H9 (cell line): ENCODE data around the gene COX6B1. TPM values are rescaled to one million over a fixed set of nuclear protein-coding genes. Genes with fewer than 3 reads are reported as not detected.

Experiments used
- DNase-seq: peaks from one replicate; pipeline ENCODE4 v3.0.0-alpha.2; 2017
- H2AFZ ChIP-seq: one replicate; pipeline ENCODE4 v1.6.1; 2013; ENCODE audit warnings: mild to moderate bottlenecking, low read length, control low read depth, moderate library complexity
- H2AK5ac ChIP-seq: 2 replicates; pipeline ENCODE4 v1.6.1; 2013; ENCODE audit warnings: low read length, control low read depth, mixed read lengths; ENCODE audit not compliant: insufficient read length
- H2BK120ac ChIP-seq: one replicate; pipeline ENCODE4 v1.6.1; 2013; ENCODE audit warnings: low read depth, mild to moderate bottlenecking, low read length, control low read depth, inconsistent platforms; ENCODE audit not compliant: poor library complexity, severe bottlenecking
- H2BK12ac ChIP-seq: 2 replicates; pipeline ENCODE4 v1.6.1; 2013; ENCODE audit warnings: low read length, control low read depth, mixed read lengths, low read depth; ENCODE audit not compliant: insufficient read length
- H2BK15ac ChIP-seq: 2 replicates; pipeline ENCODE4 v1.6.1; 2013; ENCODE audit warnings: low read depth, low read length, control low read depth
- H2BK20ac ChIP-seq: one replicate; pipeline ENCODE4 v1.6.1; 2013; ENCODE audit warnings: low read depth, mild to moderate bottlenecking, low read length, control low read depth, inconsistent platforms; ENCODE audit not compliant: poor library complexity, severe bottlenecking
- H2BK5ac ChIP-seq: 2 replicates; pipeline ENCODE4 v1.6.1; 2013; ENCODE audit warnings: low read length, control low read depth, mixed read lengths; ENCODE audit not compliant: insufficient read length
- H3K14ac ChIP-seq: 2 replicates; pipeline ENCODE4 v1.6.1; 2013; ENCODE audit warnings: low read length, control low read depth; ENCODE audit not compliant: insufficient read depth
- H3K18ac ChIP-seq: 2 replicates; pipeline ENCODE4 v1.6.1; 2013; ENCODE audit warnings: low read depth, mild to moderate bottlenecking, mixed read lengths, low read length, control low read depth; ENCODE audit not compliant: insufficient read length
- H3K23ac ChIP-seq: 2 replicates; pipeline ENCODE4 v1.6.1; 2013; ENCODE audit warnings: low read length, control low read depth, mixed read lengths, low read depth; ENCODE audit not compliant: insufficient read length
- H3K23me2 ChIP-seq: 2 replicates; pipeline ENCODE4 v1.6.1; 2013; ENCODE audit warnings: low read depth, mild to moderate bottlenecking, mixed read lengths, low read length, control low read depth; ENCODE audit not compliant: insufficient read length, poor library complexity, severe bottlenecking
- H3K27ac ChIP-seq: 2 replicates; pipeline ENCODE4 v1.5.1; 2013; ENCODE audit warnings: low read length, control low read depth, mixed read lengths, low read depth; ENCODE audit not compliant: insufficient read length
- H3K27me3 ChIP-seq: 2 replicates; pipeline ENCODE4 v1.6.1; 2013; ENCODE audit warnings: low read length, control low read depth, inconsistent platforms; ENCODE audit not compliant: insufficient read depth
- H3K4ac ChIP-seq: 2 replicates; pipeline ENCODE4 v1.6.1; 2013; ENCODE audit warnings: low read depth, mild to moderate bottlenecking, control low read depth, inconsistent platforms, low read length, moderate library complexity
- H3K4me1 ChIP-seq: 2 replicates; pipeline ENCODE4 v1.6.1; 2013; ENCODE audit warnings: low read length, control low read depth, inconsistent platforms; ENCODE audit not compliant: insufficient read depth
- H3K4me2 ChIP-seq: 2 replicates; pipeline ENCODE4 v1.6.1; 2013; ENCODE audit warnings: low read length, control low read depth, mixed read lengths; ENCODE audit not compliant: insufficient read length, insufficient read depth
- H3K56ac ChIP-seq: 2 replicates; pipeline ENCODE4 v1.6.1; 2013; ENCODE audit warnings: low read depth, mild to moderate bottlenecking, mixed read lengths, low read length, control low read depth; ENCODE audit not compliant: insufficient read length
- H3K79me1 ChIP-seq: 2 replicates; pipeline ENCODE4 v1.6.1; 2013; ENCODE audit warnings: low read depth, mild to moderate bottlenecking, moderate library complexity, low read length, control low read depth, inconsistent platforms; ENCODE audit not compliant: insufficient read depth, poor library complexity, severe bottlenecking
- H3K79me2 ChIP-seq: 2 replicates; pipeline ENCODE4 v1.6.1; 2013; ENCODE audit warnings: low read length, control low read depth, inconsistent platforms; ENCODE audit not compliant: insufficient read depth
- H3K9ac ChIP-seq: 2 replicates; pipeline ENCODE4 v1.6.1; 2013; ENCODE audit warnings: low read length, control low read depth, mixed read lengths; ENCODE audit not compliant: insufficient read length; ENCODE audit errors: extremely low read depth
- H3K9me3 ChIP-seq: one replicate; pipeline ENCODE4 v1.6.1; 2013; ENCODE audit warnings: low read depth, low read length, inconsistent platforms; ENCODE audit not compliant: control insufficient read depth
- H3T11ph ChIP-seq: one replicate; pipeline ENCODE4 v1.6.1; 2013; ENCODE audit warnings: mild to moderate bottlenecking, low read length, control low read depth, inconsistent platforms
- H4K20me1 ChIP-seq: one replicate; pipeline ENCODE4 v1.6.1; 2013; ENCODE audit not compliant: control insufficient read depth, insufficient read length, insufficient read depth
- H4K5ac ChIP-seq: 2 replicates; pipeline ENCODE4 v1.6.1; 2013; ENCODE audit warnings: low read depth, mild to moderate bottlenecking, mixed read lengths, low read length, control low read depth; ENCODE audit not compliant: insufficient read length
- H4K8ac ChIP-seq: replicated peaks from 2 replicates; pipeline ENCODE4 v1.6.1; 2013; ENCODE audit warnings: low read length, control low read depth, mixed read lengths, low read depth; ENCODE audit not compliant: insufficient read length
- H4K91ac ChIP-seq: 2 replicates; pipeline ENCODE4 v1.6.1; 2013; ENCODE audit warnings: low read depth, mild to moderate bottlenecking, moderate library complexity, mixed read lengths, low read length, control low read depth; ENCODE audit not compliant: insufficient read length
- H3K27ac Mint-ChIP-seq, 3 experiments: 2 replicates in 2 of 3; 3 replicates in 1 of 3; pipeline ENCODE4 v1.8.0; 2020 to 2021; ENCODE audit warnings: mixed read lengths in 3 of 3, mild to moderate bottlenecking in 1 of 3, moderate library complexity in 1 of 3
- H3K27me3 Mint-ChIP-seq: 2 replicates; pipeline ENCODE4 v1.8.0; 2021; ENCODE audit warnings: low read depth, mild to moderate bottlenecking, moderate library complexity, mixed read lengths
- H3K36me3 Mint-ChIP-seq, 3 experiments: 2 replicates in 2 of 3; 3 replicates in 1 of 3; pipeline ENCODE4 v1.8.0; 2020 to 2021; ENCODE audit warnings: low read depth in 3 of 3, mixed read lengths in 3 of 3; ENCODE audit not compliant: insufficient read depth in 1 of 3
- H3K4me1 Mint-ChIP-seq, 2 experiments: 2 replicates each; pipeline ENCODE4 v1.8.0; 2020; ENCODE audit warnings: mixed read lengths in 2 of 2
- H3K4me3 Mint-ChIP-seq, 2 experiments: 2 replicates in 1 of 2; 3 replicates in 1 of 2; pipeline ENCODE4 v1.8.0; 2020 to 2021; ENCODE audit warnings: mild to moderate bottlenecking in 2 of 2, mixed read lengths in 2 of 2, moderate library complexity in 1 of 2
- H3K9me3 Mint-ChIP-seq, 2 experiments: 2 replicates in 1 of 2; 3 replicates in 1 of 2; pipeline ENCODE4 v1.8.0; 2020; ENCODE audit warnings: mild to moderate bottlenecking in 2 of 2, mixed read lengths in 2 of 2, moderate library complexity in 1 of 2
- WGBS: extraction: QIAGEN DNeasy Blood & Tissue Kit; methylation state at CpG from one replicate; pipeline ENCODE4 v1.1.7; 2013; ENCODE audit warnings: missing lambda C conversion rate, low lambda C conversion rate, mixed read lengths; ENCODE audit not compliant: insufficient read length; ENCODE audit errors: extremely low coverage; 5-methylcytosine and 5-hydroxymethylcytosine counted together
- total RNA-seq: library from RNA; stranded (reverse); gene quantifications from 2 replicates; pipeline ENCODE4 v1.2.1, GENCODE V29; 2021
- TF ChIP-seq, protein P1 (sequence below): fragments of 200-600 bp; sonication (generic); conservative IDR thresholded peaks from 3 replicates; pipeline ENCODE4 v1.8.0; 2021; ENCODE audit warnings: antibody characterized with exemption, mild to moderate bottlenecking

The COX6B1 gene
- total RNA-seq, 1 experiment from 2014 or later, result 432 TPM

DNA sequence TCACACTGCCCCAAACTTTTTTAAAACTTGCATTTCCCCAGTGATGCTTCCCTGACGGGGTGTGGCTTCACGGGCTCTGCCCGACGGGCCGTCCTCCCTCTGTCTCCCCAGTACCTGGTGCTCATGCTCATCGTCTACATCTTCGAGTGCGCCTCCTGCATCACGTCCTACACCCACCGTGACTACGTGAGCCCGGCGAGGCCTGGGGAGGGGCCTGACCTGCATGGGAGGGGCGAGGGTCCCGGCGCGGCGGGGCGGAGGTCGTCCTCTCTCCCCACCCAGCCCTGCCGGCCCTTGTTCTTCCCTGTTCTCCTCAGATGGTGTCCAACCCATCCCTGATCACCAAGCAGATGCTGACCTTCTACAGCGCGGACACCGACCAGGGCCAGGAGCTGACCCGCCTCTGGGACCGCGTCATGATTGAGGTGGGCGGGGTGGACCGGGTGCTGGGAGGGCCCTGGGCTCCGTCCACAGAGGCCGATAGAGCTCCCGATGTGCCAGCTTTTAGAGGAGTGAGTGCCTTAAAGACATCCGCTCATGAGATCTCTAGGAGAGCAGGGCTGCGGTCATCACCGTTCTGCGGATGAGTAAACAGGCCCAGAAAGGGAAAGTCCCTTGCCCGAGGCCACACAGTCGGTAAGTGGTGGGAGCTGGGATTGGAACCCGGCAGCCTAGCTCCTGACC is 25.1 kb downstream of the COX6B1 start:
- peak; percentile 83 for DNase-seq
- Histone ChIP-seq H2BK120ac (no peak overlapping the region), H3K9ac (peak overlapping the region; percentile 4), H2BK20ac (no peak overlapping the region), H3K23me2 (peaks cover 11% of the 10 kb centered on the region), H3K4me2 (peak overlapping the region; percentile 31), H3K14ac (peak overlapping the region; percentile 59; the same call in 1 of the 2 replicates), H3K18ac (peak overlapping the region; percentile 81), H3K23ac (no peak overlapping the region), H3T11ph (no peak overlapping the region), H4K5ac (no peak overlapping the region), H3K4ac (no peak overlapping the region), H3K56ac (no peak overlapping the region), H2AK5ac (no peak overlapping the region), H4K91ac (no peak overlapping the region), H3K79me2 (no peaks in the 10 kb centered on the region), H3K27me3 (no peaks in the 10 kb centered on the region), H3K9me3 (no peaks in the 10 kb centered on the region), H2BK12ac (no peak overlapping the region), H4K20me1 (no peaks in the 10 kb centered on the region), H2AFZ (no peak overlapping the region), H2BK15ac (no peak overlapping the region), H3K79me1 (no peaks in the 10 kb centered on the region), H3K4me1 (no peaks in the 10 kb centered on the region), H3K27ac (no peak overlapping the region), H2BK5ac (no peak overlapping the region), H4K8ac (no peak overlapping the region)
- no CpG with 5 or more reads among the region's 39 CpGs for WGBS
- H3K4me1 Mint-ChIP-seq, result peaks cover 4 to 6% of the 10 kb centered on the region in 2 experiments; a peak in 3 of 4 replicates
- no peaks in the 10 kb centered on the region; a peak in 1 of 7 replicates for H3K36me3 Mint-ChIP-seq
- peak overlapping the region; percentile 73 to 93 for H3K4me3 Mint-ChIP-seq
- H3K27ac Mint-ChIP-seq, result no peak overlapping the region; a peak in 2 of 7 replicates
- H3K9me3 Mint-ChIP-seq, result no peaks in the 10 kb centered on the region
- H3K27me3 Mint-ChIP-seq, result peaks cover 36% of the 10 kb centered on the region
- TF ChIP-seq, protein P1, sequence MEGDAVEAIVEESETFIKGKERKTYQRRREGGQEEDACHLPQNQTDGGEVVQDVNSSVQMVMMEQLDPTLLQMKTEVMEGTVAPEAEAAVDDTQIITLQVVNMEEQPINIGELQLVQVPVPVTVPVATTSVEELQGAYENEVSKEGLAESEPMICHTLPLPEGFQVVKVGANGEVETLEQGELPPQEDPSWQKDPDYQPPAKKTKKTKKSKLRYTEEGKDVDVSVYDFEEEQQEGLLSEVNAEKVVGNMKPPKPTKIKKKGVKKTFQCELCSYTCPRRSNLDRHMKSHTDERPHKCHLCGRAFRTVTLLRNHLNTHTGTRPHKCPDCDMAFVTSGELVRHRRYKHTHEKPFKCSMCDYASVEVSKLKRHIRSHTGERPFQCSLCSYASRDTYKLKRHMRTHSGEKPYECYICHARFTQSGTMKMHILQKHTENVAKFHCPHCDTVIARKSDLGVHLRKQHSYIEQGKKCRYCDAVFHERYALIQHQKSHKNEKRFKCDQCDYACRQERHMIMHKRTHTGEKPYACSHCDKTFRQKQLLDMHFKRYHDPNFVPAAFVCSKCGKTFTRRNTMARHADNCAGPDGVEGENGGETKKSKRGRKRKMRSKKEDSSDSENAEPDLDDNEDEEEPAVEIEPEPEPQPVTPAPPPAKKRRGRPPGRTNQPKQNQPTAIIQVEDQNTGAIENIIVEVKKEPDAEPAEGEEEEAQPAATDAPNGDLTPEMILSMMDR, result no peak
